CD4-positive, alpha-beta T cell (primary cell): ENCODE data around the gene TWSG1. TPM values are rescaled to one million over a fixed set of nuclear protein-coding genes. Genes with fewer than 3 reads are reported as not detected.

ENCODE experiments used
- ATAC-seq: fragments of 200-7000 bp; cut with Tn5 transposase; one replicate; pipeline ENCODE4 v1.10.0; 2022; ENCODE audit warnings: mild to moderate bottlenecking; ENCODE audit not compliant: poor library complexity
- CTCF ChIA-PET: fragments of 350-600 bp; sonication (Branson Sonifier 250); formaldehyde crosslinking; loops from one replicate; lab custom pipeline; 2021; ENCODE audit warnings: antibody characterized with exemption, inconsistent platforms; lab: Charles Lee
- POLR2A ChIA-PET: fragments of 350-600 bp; sonication (Branson Sonifier 250); formaldehyde crosslinking; loops from one replicate; lab custom pipeline; 2021; ENCODE audit warnings: antibody characterized with exemption, inconsistent platforms; lab: Charles Lee
- DNase-seq, 14 experiments: peaks; one replicate each; pipeline ENCODE4 v3.0.0-alpha.2; 2013 to 2020; ENCODE audit warnings: mixed read lengths in 2 of 14
- H3K27ac ChIP-seq, 2 donors: one replicate each; pipeline versions ENCODE4 v1.5.1 to v1.7.0; 2013; ENCODE audit warnings: low read length in 2 of 2, low read depth in 1 of 2, mild to moderate bottlenecking in 1 of 2
- H3K27me3 ChIP-seq, 2 experiments: 1 replicate in 1 of 2; 2 replicates in 1 of 2; pipeline versions ENCODE4 v1.6.1 to v1.7.0; 2013; ENCODE audit warnings: low read length in 2 of 2, control low read depth in 1 of 2, mild to moderate bottlenecking in 1 of 2, moderate library complexity in 1 of 2; ENCODE audit not compliant: insufficient read depth in 2 of 2, control insufficient read depth in 1 of 2
- H3K36me3 ChIP-seq: one replicate; pipeline ENCODE4 v1.6.1; 2013; ENCODE audit warnings: low read length, control low read depth; ENCODE audit not compliant: insufficient read depth
- H3K4me1 ChIP-seq: one replicate; pipeline ENCODE4 v1.6.1; 2013; ENCODE audit warnings: low read length, control low read depth; ENCODE audit not compliant: insufficient read depth
- H3K4me3 ChIP-seq: one replicate; pipeline ENCODE4 v1.5.1; 2013; ENCODE audit warnings: mild to moderate bottlenecking, low read length, moderate library complexity
- H3K9me3 ChIP-seq, 2 experiments: 1 replicate in 1 of 2; 2 replicates in 1 of 2; pipeline versions ENCODE4 v1.6.1 to v1.7.0; 2013; ENCODE audit warnings: low read length in 2 of 2, mild to moderate bottlenecking in 2 of 2, control low read depth in 1 of 2, moderate library complexity in 1 of 2; ENCODE audit not compliant: control insufficient read depth in 1 of 2, insufficient read depth in 1 of 2
- H3K27ac Mint-ChIP-seq: one replicate; pipeline ENCODE4 v1.8.0; 2020; ENCODE audit warnings: mixed read lengths
- H3K27me3 Mint-ChIP-seq: one replicate; pipeline ENCODE4 v1.8.0; 2021; ENCODE audit warnings: mixed read lengths
- H3K36me3 Mint-ChIP-seq: one replicate; pipeline ENCODE4 v1.8.0; 2021; ENCODE audit warnings: low read depth, mixed read lengths
- H3K4me1 Mint-ChIP-seq: one replicate; pipeline ENCODE4 v1.8.0; 2021; ENCODE audit warnings: low read depth, mixed read lengths
- H3K4me3 Mint-ChIP-seq: one replicate; pipeline ENCODE4 v1.8.0; 2020; ENCODE audit warnings: mild to moderate bottlenecking, mixed read lengths
- H3K9me3 Mint-ChIP-seq: one replicate; pipeline ENCODE4 v1.8.0; 2020; ENCODE audit warnings: mixed read lengths
- CTCF ChIP-seq: fragments of 200-600 bp; IDR thresholded peaks from one replicate; pipeline ENCODE4 v1.8.0; 2022; ENCODE audit warnings: antibody characterized with exemption, mild to moderate bottlenecking
- intact Hi-C, 2 experiments: fragments of 100-400 bp; cut with DNase I in 1 of 2; cut with micrococcal nuclease in 1 of 2; formaldehyde crosslinking; loops; one replicate each; pipeline versions ENCODE4 v1.15.1 to v1.9.0; 2023 to 2025; cut with DNase I, micrococcal nuclease
- total RNA-seq, 174 experiments: library from RNA in 2 of 174; stranded (reverse) in 2 of 174; gene quantifications; one replicate each; pipeline ENCODE4 v1.2.3 and lab custom pipeline; 2021 to 2026

TWSG1 gene
- total RNA-seq, 2 experiments from 2014 or later, result 2.8 TPM

- Histone ChIP-seq H3K4me1 (no peaks in the 10 kb centered on the region), H3K9me3 (peaks cover 16 to 37% of the 10 kb centered on the region in 2 experiments), H3K36me3 (no peaks in the 10 kb centered on the region), H3K27me3 (no peaks in the 10 kb centered on the region), H3K4me3 (no peak overlapping the region), H3K27ac (no peak overlapping the region)
- H3K9me3 Mint-ChIP-seq, result peaks cover 12% of the 10 kb centered on the region
- H3K4me3 Mint-ChIP-seq, result no peak overlapping the region
- peaks cover 21% of the 10 kb centered on the region for H3K36me3 Mint-ChIP-seq
- POLR2A ChIA-PET, result no interaction called here
- no peak for DNase-seq
- H3K27me3 Mint-ChIP-seq, result peaks cover 1% of the 10 kb centered on the region
- TF ChIP-seq CTCF, result no peak
- CTCF ChIA-PET, result no interaction called here
- ATAC-seq, result no peak
- intact Hi-C loops, result no loop called here
- H3K27ac Mint-ChIP-seq, result no peak overlapping the region
- no peaks in the 10 kb centered on the region for H3K4me1 Mint-ChIP-seq
These were observed 40.6 kb upstream of the TWSG1 start for GRCh38 chr18:9293948-9294347.

GRCh38 chr18:9296233-9297006, 38.2 kb upstream of the TWSG1 start:
- POLR2A ChIA-PET, result no interaction called here
- CTCF ChIA-PET, result no interaction called here
- no peaks in the 10 kb centered on the region for H3K27me3 ChIP-seq
- Mint-ChIP-seq H3K27me3 (peaks cover 5% of the 10 kb centered on the region), H3K36me3 (peaks cover 17% of the 10 kb centered on the region), H3K4me1 (no peaks in the 10 kb centered on the region), H3K4me3 (no peak overlapping the region), H3K27ac (no peak overlapping the region), H3K9me3 (peaks cover 7% of the 10 kb centered on the region)
- H3K4me3 ChIP-seq, result no peak overlapping the region
- H3K27ac ChIP-seq, result no peak overlapping the region
- H3K9me3 ChIP-seq, result peaks cover 6 to 34% of the 10 kb centered on the region in 2 experiments
- intact Hi-C loops, result no loop called here
- TF ChIP-seq CTCF, result no peak
- DNase-seq (no peak), ATAC-seq (no peak)
- H3K4me1 ChIP-seq, result no peaks in the 10 kb centered on the region
- no peaks in the 10 kb centered on the region for H3K36me3 ChIP-seq

- intact Hi-C loops, result no loop called here
- Histone ChIP-seq H3K9me3 (peaks cover 12 to 38% of the 10 kb centered on the region in 2 experiments), H3K4me3 (no peak overlapping the region), H3K27me3 (no peaks in the 10 kb centered on the region), H3K36me3 (no peaks in the 10 kb centered on the region), H3K27ac (no peak overlapping the region), H3K4me1 (no peaks in the 10 kb centered on the region)
- H3K9me3 Mint-ChIP-seq, result peaks cover 5% of the 10 kb centered on the region
- ATAC-seq (no peak), DNase-seq (no peak)
- CTCF ChIA-PET, result no interaction called here
- H3K27me3 Mint-ChIP-seq, result peaks cover 6% of the 10 kb centered on the region
- H3K4me1 Mint-ChIP-seq, result no peaks in the 10 kb centered on the region
- POLR2A ChIA-PET, result no interaction called here
- H3K27ac Mint-ChIP-seq, result no peak overlapping the region
- H3K36me3 Mint-ChIP-seq, result peaks cover 13% of the 10 kb centered on the region
- TF ChIP-seq CTCF, result no peak
- H3K4me3 Mint-ChIP-seq, result no peak overlapping the region
These were observed 37.6 kb upstream of the TWSG1 start for GRCh38 chr18:9297007-9297393.
